Stimulated activated naive CD4-positive, alpha-beta T cell treated with Interleukin-2 at 50 U/mL for 16 hours (primary cell): ENCODE measurements around the gene COQ5.
A peak's percentile ranks its signal among the peaks of the same experiment; 100 is the strongest.
"Not testable (repeated sequence)": the region's sequence is repeated elsewhere in the genome, so short reads cannot be mapped to it uniquely, and the experiment has no call there.

ENCODE experiments used
- DNase-seq: peaks from one replicate; lab custom pipeline; 2025; lab: John Stamatoyannopoulos, UW

The COQ5 gene

DNA sequence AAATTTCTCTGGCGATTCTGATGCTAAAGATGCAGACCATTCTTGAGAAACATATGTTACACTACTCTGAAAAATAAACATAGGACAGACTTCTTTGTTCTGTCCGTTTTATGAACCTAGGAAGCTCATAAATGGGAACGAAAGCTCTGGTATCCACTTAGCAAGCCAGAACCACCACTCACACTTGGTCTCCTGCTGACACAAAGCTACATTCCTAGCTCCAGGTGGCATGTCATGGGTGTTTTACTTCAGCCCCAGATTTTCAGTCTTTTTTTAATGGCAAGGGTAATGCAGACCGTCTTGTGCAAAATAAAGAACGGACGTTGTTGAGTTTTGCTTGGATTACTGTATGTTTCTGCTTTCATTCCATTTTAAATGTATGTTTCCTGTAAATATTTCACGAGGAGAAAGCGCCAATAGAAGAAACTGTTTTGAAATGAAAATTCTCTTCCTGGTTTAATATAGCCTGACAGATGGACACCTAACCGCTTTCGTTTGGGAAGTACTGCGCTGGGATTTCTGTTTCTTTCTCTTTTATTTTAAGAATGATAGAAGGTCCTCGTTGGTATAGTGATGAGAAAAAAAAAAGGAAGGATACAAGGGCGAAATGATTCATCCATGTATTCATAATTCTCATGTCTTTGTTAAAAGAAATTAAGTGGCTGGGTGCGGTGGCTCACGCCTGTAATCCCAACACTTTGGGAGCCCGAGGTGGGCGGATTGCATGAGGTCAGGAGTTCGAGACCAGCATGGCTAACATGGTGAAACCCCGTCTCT is 871 bp upstream of the COQ5 start:
- DNase-seq, result no peak

DNA sequence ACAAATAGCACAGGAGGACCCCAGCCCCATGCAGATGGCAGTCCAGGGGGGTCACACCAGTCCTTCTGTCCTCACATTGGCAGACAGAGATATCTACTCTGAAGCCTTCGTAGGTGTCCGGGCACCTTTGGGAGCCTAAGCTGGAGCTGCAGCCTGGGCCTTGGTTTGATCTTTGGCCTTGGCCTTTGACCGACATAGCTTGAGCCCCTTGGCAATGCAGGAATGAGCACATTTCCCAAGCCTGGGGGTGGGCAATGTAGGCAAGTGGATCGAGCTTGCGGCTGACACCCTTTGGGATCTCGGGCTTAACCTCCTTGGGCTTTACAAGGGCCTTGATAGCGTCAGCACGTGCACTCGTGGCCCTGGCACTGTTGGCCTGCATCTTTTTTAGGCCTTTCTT is 6.4 kb downstream of the COQ5 start:
- no peak for DNase-seq

DNA sequence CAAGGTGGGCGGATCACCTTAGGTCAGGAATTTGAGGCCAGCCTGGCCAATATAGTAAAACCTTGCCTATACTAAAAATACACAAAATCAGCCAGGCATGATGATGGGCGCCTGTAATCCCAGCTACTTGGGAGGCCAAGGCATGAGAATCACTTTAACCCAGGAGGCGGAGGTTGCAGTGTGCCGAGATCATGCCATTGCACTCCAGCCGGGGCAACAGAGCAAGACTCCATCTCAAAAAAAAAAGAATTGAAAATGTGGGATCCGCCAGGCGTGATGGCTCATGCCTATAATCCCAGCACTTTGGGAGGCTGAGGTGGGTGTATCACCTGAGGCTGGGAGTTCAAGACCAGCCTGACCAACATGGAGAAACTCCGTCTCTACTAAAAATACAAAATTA is 9.6 kb downstream of the COQ5 start:
- not testable (repeated sequence) for DNase-seq

DNA sequence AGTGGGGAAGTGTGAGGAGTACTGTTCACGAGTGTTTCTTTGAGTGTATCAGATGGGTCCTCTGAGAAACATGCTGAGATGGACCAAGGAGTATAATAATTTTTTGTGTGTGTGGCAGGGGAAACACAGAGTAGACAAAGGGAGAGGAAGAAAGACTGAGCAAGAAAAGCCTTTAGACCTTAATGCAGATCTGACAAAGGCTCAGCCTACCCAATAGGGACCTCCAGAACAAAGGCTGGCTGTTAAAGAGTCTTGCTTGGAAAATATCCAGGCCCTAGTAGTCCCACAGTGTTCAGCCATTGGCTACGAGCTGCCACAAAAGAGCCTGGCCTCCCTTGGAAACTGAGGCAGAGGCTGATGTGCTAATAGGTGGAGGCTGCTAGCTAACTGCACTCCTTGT is 13.5 kb downstream of the COQ5 start:
- no peak for DNase-seq

DNA sequence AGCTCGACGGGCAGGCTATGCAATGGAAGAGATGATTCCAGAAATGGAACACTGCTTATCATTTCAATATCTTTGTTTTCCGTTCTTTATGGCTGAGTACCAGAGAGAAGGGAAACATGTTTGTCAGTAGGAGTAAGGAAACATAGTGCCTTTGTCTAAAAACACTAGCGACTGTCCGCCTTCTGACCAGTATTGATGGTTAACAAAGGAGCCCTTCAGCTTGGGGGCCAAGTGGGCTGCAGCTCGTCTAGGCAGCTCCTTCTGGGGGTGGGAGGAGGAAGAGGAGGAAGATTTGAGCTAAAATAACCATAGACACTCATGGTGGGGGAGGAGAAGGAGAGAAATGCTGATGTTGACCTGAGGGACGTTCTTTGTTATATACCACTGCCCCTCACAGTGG is 15.0 kb downstream of the COQ5 start:
- no peak for DNase-seq

DNA sequence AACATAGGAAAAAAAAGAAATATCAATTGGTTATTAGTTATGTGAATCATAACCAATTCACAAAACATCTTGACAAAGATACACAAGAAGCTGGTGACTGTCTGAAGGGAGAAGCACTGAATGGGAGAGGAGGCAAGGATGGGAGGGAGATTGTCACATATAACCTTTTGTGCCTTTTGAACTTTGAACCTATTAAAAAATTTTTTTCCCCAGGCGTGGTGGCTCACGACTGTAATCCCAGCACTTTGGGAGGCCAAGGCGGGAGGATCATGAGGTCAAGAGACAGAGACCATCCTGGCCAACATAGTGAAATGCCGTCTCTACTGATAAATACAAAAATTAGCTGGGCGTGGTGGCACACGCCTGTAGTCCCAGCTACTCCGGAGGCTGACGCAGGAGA is 20.4 kb downstream of the COQ5 start:
- DNase-seq, result no peak

DNA sequence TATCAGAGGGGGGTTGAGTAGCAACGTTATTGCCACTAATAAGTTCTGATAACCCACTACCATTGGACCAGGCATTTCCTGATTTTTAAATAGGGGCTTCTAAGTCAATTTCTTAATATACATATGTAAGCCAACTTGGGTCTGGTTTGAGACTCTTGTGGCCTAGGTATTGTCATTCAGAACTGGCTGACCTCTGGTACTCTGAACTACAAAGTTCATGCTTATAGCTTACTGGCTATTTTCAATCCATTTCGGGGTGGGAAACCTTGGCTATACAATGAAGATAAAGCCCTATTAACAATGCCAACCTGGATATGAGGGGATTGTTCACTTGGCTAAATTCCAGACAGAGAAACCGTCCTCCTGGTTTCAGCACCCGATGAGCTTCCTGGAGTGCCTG is 24.4 kb downstream of the COQ5 start:
- no peak for DNase-seq

DNA sequence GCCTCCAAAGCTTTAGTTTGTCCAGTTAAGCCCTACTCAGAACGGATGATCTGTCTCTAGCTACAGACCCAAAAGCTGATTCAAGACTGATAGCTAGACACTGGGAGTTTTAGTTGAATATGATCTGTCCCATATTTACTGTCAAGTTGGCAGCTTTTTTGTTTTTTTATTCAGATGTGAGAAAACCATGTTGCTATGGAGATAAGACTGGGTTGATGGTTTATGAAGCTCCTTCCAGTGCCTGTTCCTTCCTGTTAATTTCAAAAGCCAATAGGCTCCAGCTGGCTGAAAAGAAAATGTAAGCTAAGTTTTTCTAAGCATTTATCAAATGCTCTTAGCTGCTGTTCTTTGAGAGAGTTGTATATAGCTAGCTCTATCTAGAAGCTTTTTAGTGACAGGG is 28.4 kb downstream of the COQ5 start:
- DNase-seq, result no peak

DNA sequence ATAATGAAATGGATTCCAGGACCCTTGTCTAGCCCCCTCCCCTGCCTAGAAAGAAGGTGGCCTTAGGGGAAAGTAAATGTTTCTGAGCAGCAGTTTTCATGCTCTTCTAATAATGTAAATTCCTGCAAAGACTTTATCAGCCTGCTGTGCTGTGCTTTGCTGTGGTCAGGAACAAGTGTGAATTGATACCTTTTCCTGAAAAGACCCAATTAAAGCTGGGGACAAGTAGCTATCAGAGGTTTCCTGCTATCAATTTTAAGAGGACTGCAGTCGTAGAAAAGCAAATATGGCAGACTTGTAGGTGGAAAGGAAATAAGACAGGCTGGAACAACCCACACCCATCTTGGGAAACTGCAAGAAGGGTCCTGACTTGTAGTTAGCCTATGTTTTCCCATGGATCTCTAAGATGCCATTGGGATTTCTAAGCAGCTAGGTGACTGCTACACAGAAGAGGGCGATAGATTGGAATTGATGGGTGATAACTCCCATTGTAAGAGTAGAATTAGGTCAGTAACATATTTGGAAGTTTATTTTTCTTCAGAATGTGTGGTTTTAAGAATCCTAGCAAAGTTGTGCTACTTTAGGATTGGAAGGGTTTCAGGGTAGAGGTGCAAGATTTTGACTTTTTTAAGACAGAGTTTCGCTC is 30.0 kb downstream of the COQ5 start:
- no peak for DNase-seq

DNA sequence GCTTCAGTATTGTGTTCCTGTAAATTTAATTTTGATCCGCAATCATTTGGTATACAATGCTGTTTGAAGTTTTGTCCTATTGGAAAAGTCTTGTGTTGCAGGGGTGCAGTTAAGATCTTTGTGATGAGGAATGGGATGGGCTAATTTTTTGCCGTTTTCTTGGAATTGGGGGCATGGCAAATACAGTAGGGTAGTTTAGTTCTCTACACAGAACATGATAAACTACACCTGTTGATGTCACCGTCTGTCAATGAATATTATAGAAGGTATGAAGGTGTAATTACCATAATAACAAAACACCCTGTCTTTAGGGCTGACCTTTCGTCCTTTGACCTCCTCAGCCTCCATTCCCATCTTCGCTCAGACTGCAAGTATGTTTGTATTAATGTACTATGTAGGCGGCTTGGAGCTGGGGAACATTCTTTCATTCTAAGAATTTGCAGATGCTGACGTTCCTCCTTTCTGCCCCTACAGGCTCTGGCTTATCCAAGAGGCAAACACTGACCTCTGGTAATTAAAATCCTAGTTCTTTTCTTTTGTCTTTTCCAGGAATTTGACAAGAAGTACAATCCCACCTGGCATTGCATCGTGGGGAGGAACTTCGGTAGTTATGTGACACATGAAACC is 31.3 kb downstream of the COQ5 start:
- DNase-seq, result no peak

DNA sequence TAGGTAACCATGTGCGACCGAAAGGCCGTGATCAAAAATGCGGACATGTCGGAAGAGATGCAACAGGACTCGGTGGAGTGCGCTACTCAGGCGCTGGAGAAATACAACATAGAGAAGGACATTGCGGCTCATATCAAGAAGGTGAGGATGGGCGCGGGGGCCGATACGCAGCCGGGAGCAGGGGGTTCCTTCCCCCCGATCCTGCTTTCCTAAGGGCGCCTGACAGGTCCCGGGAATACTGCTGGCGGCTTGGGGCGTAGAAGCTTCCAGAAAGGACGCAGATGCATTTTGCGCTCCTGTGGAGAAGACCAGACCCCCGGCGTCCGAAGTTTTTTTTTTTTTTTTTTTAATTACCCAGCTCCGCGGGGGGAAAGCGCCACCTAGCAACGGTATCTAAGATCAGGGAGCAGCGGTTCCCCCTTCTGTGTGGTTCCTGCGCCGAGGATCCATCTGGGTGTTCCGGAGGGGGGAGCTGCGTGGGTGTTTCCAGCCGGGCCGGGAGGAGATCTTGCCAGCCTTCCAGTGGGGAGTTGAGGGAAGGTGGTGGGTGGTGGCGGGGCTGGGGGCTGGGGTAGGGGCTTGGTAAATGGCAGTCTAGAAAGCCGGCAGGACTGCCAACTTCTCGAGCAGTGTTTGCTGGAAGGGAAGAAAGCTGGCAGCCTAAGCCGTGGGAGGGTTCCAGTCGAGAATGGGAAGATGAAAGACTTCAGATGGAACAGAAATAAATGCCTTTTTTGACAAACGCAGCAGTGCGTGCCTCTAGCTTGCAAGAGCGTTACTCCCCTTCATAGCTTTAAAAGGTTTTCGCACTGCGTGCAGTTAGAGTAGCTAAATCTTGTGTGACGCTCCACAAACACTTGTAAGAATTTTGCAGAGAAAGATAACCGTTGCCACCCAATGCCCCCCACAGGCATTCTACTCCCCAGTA is 32.3 kb downstream of the COQ5 start:
- peak; percentile 42 for DNase-seq

DNA sequence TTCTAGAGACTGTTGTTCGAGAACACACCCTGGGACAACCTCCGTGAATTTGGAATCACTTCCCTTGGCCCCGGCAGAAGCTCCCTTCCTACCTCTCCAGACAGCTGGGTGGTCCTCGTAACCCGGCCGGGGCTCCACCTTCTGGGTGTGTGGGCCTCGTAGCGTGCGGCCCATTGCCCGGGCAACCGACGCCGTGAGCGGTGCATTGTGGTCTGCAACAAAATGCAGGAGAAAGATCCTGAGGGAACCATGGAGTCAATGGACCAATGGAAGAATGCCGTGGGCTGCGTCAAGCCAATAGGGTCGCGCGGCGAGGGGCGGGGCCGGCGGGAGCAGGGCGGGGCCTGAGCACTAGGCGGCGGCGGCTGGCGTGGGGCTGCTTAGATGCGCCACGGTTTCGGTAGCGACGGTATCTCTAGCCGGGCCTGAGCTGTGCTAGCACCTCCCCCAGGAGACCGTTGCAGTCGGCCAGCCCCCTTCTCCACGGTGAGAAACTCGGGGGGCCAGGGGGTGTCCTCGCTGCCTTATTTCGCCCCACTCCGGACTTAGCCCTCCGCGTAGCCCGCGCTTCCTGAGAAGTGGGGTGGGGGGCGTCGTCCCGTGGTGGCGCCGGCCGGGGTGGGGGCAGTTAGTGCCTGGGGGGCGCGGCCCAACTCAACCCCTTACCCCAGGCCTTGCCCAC is 33.1 kb downstream of the COQ5 start, which contains the start of gene DYNLL1:
Gene DYNLL1, plus strand, starts transcription at position 383 of the 682 bp plus-strand sequence. CDS start 309 bp downstream, outside the sequence.
- peak; percentile 97 for DNase-seq

DNA sequence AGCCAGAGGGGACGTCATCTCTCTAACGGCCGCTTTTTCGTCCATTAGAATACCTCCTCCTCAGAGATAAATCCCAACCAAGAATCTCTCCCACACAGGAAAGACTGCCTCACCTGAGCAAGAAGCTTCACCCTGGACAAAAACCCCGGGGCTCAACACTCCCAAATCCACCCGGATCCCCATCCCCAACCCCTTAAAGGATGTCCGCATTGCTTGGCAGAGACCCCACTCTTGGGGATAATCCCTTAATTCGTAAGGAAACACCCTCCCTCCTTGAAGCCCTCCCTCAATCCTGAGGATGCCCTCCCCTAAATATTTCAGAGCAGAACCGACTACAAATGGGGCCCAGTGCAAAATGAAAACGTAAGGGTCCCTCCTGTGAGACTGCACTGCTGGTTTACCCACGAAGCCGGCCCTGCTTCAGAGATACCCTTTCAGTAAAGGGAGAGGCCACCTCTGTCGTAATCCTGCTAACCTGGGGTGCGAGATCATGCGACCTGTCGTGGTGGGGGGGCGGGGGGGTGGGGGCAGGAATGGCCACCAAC is 33.7 kb downstream of the COQ5 start:
- no peak for DNase-seq

DNA sequence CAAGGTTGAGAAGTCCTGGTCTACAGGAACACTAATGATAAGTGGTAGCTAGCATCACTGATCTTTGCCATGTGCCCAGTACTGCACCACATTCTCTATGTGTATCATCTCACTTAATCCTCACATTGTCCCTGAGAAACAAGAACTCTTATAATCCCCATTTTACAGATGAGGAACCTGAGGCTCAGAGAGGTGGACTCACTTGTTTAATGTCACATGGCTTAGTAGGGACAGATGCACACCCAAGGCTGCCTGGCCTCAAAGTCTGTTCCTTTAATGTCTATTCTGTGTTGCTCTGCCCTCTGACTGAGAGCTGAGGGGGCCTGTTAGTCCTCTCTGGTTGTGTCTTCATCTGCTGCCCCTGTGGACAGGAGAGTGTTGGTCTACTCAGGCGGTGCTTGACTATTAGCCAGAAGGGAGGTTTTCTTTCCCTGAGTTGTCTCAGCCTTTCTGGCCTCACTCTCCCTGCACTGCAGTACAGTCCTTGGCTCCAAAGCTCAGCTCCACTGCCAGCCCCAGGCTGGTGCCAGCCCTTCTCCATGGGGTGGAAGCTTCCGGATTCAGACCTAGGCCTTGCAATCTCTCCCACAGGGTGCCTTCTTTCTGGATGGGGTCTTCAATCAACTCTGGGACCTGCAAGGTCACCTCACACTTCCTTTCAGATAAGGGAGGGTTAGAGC is 38.0 kb downstream of the COQ5 start:
- no peak for DNase-seq

DNA sequence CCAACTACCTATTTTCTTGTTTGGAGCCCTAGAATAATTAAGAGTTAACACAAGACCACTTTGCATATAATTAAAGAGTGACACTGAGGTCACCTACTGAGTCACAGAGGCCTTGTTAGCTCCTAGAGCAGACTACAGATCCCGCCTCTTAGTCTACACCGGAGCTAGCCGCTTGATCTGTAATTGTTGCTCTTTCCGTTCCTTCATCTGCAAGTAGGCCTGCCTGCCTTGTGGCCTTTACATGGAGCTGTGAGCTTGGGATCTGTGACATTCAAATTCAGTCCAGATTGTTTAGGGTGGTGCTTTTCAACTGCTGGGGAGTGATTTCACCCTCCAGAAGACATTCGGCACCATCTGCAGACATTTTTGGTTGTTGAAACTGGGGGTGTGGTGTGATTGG is 38.6 kb downstream of the COQ5 start:
- DNase-seq, result no peak

DNA sequence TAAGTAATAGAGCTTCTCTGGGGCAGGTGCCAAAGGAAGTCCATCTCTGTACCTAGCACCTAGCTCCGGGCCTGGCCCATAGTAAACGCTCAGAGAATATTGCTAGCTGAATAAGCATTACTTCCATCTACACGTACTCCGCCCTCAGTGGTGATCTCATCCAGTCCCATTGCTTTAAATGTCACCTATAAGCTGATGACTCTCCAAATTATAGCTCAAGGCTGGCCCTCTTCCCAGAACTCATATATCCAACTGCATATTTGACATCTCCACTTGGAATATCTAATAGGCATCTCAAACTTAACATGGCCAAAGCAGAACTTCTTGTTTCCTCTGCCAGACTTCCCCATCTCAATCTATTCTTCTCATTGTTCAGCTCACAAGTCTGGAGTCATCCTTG is 39.9 kb downstream of the COQ5 start:
- no peak for DNase-seq

DNA sequence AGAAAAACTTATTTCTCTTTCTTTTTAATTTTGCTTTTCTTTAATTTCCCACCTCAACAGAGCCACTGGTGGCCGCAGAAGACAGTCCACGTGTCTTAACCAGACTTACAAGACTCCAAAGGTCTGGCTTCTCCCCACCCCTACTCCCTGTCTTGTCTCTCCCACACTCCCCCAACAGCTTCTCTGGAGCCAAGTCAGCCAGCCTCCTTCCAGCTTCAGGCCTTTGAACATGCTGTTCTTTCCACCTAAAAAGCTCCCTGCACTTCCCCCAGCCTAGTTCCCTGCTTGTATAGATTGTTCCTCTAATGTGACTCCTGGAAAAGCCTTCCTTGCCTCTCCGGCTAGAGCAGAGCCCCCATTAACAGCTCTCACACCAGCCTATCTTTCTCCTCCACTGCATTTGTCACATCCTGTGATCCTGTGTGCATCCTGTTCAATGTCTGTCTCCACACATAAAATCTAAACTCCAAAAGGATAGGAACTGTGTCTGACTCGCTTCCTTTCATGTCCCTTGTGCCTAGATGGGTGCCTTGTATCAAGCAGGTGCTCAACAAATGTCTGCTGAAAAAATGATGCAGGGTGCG is 40.8 kb downstream of the COQ5 start:
- no peak for DNase-seq

DNA sequence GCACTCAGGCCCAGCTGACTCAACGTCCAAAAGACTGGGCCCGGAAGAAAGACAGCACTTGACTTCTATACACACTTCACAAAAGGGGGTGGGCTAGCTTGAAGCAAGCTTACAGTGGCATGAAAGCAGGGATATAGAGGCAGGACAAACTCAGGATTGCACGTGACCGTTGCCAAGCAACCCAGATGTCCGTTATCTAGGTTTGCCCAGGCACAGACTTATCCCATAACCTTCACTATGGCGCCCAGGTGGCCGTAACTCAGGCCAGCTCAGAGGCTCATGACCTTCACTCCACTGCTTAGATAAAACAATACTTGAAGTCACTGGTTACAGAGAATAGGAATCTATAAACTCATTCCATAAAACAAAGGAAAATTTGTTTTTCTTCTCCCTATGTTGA is 41.4 kb downstream of the COQ5 start:
- DNase-seq, result not testable (repeated sequence)

DNA sequence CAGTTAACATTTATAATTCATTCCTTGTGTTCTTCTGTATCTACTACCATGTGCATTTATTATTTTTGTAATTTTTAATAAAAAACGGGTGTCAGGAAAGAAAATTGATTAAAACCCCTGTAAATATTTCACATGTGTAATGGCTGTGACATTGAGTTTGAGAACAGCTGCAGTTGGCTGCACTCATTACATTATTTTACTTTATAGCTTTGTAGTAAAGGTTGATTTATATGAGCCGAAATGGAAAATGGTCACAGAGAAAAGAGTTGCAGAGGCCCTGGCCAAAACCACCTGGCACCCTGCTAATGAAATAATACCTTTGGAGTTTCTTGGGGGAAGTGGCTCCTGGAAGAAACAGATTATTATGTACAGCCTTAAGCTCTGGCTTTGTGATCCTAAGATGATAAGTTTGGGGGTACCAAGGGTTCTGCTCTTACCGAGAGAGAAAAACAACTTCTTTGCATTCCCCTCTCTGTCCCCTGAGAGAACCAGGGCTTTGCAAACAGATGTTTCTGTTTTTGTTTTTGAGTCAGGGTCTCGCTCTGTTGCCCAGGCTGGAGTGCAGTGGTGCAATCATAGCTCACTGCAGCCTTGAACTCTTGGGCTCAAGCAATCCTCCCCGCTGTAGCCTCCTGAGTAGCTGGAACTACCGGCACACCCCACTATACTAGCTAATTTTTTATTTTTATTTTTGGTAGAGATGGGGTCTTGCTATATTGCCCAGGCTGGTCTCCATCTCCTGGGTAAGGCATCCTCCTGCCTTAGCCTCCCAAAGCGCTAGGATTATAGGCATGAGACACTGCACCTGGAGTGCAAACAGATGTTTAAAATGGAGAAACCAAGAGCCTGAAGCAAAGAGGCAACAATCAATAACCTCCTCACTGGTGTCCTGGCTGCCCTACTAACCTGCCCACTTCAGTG is 42.7 kb downstream of the COQ5 start:
- DNase-seq, result no peak
